Colonic mucosa (tissue), 4 donors: ENCODE data around the gene ACP2. TPM values are rescaled to one million over a fixed set of nuclear protein-coding genes. Genes with fewer than 3 reads are reported as not detected.
A peak's percentile ranks its signal among the peaks of the same experiment; 100 is the strongest.

Experiments
- DNase-seq: peaks from one replicate; pipeline ENCODE4 v3.0.0-alpha.2; 2020
- H3K27ac ChIP-seq: fragments of 200-600 bp; one replicate; pipeline ENCODE4 v1.8.0; 2021
- H3K27me3 ChIP-seq: fragments of 200-600 bp; one replicate; pipeline ENCODE4 v1.8.0; 2021
- H3K36me3 ChIP-seq: fragments of 200-600 bp; one replicate; pipeline ENCODE4 v1.8.0; 2021
- H3K4me1 ChIP-seq: fragments of 200-600 bp; one replicate; pipeline ENCODE4 v1.8.0; 2021; ENCODE audit warnings: mild to moderate bottlenecking
- H3K4me3 ChIP-seq: fragments of 200-600 bp; one replicate; pipeline ENCODE4 v1.8.0; 2021
- H3K9ac ChIP-seq, 2 donors: one replicate each; pipeline ENCODE4 v1.7.0; 2013; ENCODE audit warnings: control low read depth in 2 of 2, low read depth in 2 of 2, low read length in 2 of 2
- H3K9me3 ChIP-seq: fragments of 200-600 bp; one replicate; pipeline ENCODE4 v1.8.0; 2021
- intact Hi-C: fragments of 100-400 bp; cut with DNase I; formaldehyde crosslinking; loops from one replicate; pipeline ENCODE4 v1.14.1; 2022
- total RNA-seq, 2 donors: library from RNA; stranded (reverse); fragmentation: NEBNext Ultra II Directional in 1 of 2; extraction: Animal tissue kit (Norgen Biotek cat#: 25700) in 1 of 2; gene quantifications; one replicate each; pipeline ENCODE4 v1.2.1, GENCODE V29; 2021
- TF ChIP-seq, protein P1 (sequence below): fragments of 200-600 bp; IDR thresholded peaks from one replicate; pipeline ENCODE4 v1.8.0; 2022; ENCODE audit warnings: antibody characterized with exemption, mild to moderate bottlenecking
- donor health status: healthy.
- donor health status: DM: no; HTN: no; CAD: no.
- donor health status: DM: no; HTN: no; CAD: no.

The ACP2 gene
- total RNA-seq, 2 donors from 2014 or later: 35.3 to 39.7 TPM

DNA sequence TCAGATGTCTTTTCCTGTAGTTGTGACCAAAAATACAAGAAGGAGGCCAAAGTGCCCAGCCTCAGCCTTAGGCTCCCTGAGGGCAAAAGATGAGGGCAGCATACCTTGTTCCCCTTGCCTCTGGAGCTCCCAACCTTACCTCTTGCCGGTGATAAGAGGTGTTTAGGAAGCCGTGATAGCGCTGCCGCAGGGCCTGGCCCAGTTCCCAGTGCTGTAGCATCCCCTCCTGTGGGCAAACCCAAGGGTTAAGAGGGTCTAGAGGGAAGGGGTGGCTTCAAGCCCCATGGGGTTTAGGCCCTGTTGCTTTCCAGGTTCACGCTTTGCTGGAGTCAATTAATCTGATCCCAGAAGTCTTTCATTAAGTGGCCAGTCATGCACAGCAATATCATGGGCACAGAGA is 1.1 kb downstream of the ACP2 start:
- H3K4me3 ChIP-seq: no peak overlapping the region
- intact Hi-C loops: no loop called here
- H3K36me3 ChIP-seq: peaks cover 2% of the 10 kb centered on the region
- TF ChIP-seq, protein P1, sequence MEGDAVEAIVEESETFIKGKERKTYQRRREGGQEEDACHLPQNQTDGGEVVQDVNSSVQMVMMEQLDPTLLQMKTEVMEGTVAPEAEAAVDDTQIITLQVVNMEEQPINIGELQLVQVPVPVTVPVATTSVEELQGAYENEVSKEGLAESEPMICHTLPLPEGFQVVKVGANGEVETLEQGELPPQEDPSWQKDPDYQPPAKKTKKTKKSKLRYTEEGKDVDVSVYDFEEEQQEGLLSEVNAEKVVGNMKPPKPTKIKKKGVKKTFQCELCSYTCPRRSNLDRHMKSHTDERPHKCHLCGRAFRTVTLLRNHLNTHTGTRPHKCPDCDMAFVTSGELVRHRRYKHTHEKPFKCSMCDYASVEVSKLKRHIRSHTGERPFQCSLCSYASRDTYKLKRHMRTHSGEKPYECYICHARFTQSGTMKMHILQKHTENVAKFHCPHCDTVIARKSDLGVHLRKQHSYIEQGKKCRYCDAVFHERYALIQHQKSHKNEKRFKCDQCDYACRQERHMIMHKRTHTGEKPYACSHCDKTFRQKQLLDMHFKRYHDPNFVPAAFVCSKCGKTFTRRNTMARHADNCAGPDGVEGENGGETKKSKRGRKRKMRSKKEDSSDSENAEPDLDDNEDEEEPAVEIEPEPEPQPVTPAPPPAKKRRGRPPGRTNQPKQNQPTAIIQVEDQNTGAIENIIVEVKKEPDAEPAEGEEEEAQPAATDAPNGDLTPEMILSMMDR: no peak
- no peaks in the 10 kb centered on the region for H3K9me3 ChIP-seq
- no peak overlapping the region for H3K27ac ChIP-seq
- H3K9ac ChIP-seq: peak overlapping the region in 1 of 2 donors; percentile 26
- no peaks in the 10 kb centered on the region for H3K4me1 ChIP-seq
- no peak for DNase-seq
- H3K27me3 ChIP-seq: no peaks in the 10 kb centered on the region

DNA sequence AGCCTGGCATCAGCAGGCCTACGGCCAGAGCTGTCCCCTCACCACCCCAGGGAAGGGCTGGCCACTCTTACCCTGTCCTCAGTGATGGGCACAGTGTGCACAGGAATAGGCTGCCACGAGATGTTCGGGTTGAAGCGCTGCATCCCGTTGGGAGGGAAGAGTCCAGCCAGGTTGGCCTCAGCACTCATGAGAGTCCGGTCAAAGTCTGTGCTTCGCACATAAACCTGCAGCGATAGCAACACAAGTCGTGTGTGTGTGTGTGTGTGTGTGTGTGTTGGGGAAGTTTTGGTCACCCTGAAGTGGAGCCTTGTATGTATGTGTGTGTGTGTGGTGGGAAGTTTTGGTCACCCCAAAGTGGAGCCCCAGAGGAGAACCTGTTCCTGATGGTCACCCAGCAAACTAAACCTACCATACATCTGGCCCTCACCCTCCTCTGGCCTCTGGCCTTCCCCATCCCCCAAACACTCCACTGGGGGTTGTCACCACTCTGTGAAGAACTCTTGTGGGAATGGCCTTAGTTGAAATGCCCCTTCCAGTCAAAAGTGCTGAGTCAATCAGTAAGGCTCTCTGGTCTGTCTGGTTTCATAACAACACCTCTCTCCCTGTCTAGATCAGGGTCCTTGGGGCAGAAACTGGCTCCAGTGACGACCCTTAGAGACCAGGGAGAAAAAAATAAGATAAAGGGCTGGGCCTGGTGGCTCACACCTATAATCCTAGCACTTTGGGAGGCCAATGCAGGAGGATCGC is 2.8 kb downstream of the ACP2 start:
- Histone ChIP-seq H3K9ac (peak overlapping the region in 1 of 2 donors; percentile 18), H3K4me3 (no peak overlapping the region), H3K4me1 (no peaks in the 10 kb centered on the region), H3K27me3 (no peaks in the 10 kb centered on the region), H3K9me3 (no peaks in the 10 kb centered on the region), H3K36me3 (peaks cover 12% of the 10 kb centered on the region), H3K27ac (no peak overlapping the region)
- intact Hi-C loops: no loop called here
- TF ChIP-seq, protein P1: no peak
- no peak for DNase-seq

DNA sequence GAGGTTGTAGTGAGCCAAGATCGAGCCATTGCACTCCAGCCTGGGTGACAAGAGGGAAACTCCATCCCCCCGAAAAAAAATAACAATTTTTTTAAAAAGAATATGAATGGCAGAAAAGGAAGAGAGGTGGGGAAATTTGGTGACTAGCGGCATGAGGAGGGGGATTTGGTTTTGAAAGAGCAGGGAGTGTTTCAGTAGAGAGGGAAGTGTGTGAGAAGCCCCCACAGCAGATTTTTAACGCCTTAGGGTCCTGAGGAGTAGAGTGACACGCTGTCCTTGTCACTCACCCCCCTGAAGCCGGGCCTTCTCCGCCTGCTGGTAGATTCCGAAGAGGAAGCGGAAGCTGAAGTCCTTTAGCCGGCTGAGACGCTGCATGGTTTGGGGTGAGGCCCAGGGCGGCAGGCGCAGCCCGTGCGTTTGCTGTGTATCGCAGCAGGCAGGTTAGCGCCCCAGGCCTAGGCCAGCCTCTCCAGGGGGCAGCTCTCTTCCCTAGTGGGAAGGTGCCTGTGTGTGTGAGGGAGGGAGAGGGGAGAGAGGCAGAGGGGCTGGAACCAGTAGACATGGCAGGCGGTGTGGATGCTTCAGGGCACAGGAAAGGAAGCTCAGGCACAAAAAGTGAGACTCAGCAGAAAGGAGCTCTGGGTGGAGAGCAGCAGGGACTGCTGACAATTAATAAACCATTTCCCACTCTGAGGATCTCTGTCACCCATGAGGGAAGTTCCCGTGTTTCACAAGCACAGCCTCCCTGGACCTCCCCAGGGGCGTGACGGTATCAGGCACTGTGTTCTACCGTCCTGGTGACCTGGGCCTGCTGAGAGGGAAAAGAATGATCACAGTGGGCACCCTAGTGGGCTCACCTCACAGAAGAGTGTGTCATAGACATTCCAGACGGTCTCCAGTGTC is 3.9 kb downstream of the ACP2 start:
- TF ChIP-seq, protein P1: no peak
- DNase-seq: no peak
- no peak overlapping the region for H3K4me3 ChIP-seq
- no peaks in the 10 kb centered on the region for H3K9me3 ChIP-seq
- intact Hi-C loops: no loop called here
- no peaks in the 10 kb centered on the region for H3K27me3 ChIP-seq
- peaks cover 16% of the 10 kb centered on the region for H3K36me3 ChIP-seq
- no peak overlapping the region for H3K27ac ChIP-seq
- no peaks in the 10 kb centered on the region for H3K4me1 ChIP-seq
- H3K9ac ChIP-seq: no peak overlapping the region

DNA sequence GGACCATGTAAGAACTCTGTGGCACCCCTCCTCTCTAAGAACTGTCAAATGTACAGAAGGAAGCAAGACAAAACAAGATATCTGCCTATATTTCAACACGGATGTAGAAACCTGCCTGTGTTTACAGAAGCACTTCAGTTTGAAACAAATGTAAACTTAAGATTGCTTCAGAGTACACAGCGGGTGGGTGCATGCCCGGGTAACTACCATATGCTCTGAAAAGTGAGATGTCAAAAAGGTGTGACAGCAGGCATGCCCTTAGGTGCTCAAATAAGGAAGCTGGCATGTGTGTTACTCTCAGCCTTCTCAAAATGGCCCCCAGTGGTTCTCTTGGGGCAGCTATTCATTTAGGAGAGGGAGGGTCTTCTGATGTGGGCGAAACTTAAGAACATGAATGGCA is 5.2 kb downstream of the ACP2 start:
- Histone ChIP-seq H3K9ac (no peak overlapping the region), H3K4me1 (no peaks in the 10 kb centered on the region), H3K9me3 (no peaks in the 10 kb centered on the region), H3K27me3 (no peaks in the 10 kb centered on the region), H3K36me3 (peaks cover 16% of the 10 kb centered on the region), H3K4me3 (no peak overlapping the region), H3K27ac (no peak overlapping the region)
- DNase-seq: no peak
- intact Hi-C loops: no loop called here
- TF ChIP-seq, protein P1: no peak

DNA sequence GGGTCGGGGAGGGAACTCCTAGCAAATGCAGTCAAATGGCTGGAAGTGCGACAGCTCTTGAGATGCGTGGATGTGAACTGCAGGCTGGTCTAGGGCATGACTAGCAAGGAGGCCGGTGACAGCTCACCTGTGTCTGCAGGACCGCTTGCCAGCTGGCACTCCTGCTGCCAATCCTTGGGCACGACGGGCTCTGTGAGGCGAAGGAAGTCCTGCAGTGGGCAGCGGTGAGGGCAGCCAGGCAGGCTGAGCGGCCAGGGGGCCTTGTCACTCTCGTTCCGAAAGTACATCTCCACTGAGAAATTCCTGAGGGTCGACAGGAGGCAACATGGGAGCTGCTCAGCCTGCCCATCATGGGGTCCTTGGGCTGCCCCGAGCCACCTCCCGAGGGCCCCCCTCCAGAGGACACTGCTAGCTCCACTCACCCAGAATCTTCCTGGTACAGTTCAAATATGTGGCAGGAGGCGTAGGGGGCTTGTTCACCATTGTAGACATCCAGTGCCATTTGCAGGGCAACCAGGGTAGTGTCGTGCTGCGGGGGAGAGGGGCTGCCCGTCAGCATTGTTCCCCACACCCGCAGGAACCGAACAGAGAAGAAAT is 5.9 kb downstream of the ACP2 start:
- H3K9ac ChIP-seq: no peak overlapping the region
- no peak overlapping the region for H3K27ac ChIP-seq
- no peak overlapping the region for H3K4me3 ChIP-seq
- H3K36me3 ChIP-seq: peaks cover 16% of the 10 kb centered on the region
- intact Hi-C loops: no loop called here
- H3K4me1 ChIP-seq: no peaks in the 10 kb centered on the region
- H3K9me3 ChIP-seq: no peaks in the 10 kb centered on the region
- H3K27me3 ChIP-seq: no peaks in the 10 kb centered on the region
- TF ChIP-seq, protein P1: no peak
- no peak for DNase-seq
